Measurements from ENCODE around the gene CNTNAP2. TPM values are rescaled to one million over a fixed set of nuclear protein-coding genes. Genes with fewer than 3 reads are reported as not detected.

CNTNAP2 gene
- total and polyA plus RNA-seq, 2 of the 13 experiments (the other 11 are each of a cell fraction or from before 2014, with no cell fraction given): 0.40 to 0.42 TPM

DNA sequence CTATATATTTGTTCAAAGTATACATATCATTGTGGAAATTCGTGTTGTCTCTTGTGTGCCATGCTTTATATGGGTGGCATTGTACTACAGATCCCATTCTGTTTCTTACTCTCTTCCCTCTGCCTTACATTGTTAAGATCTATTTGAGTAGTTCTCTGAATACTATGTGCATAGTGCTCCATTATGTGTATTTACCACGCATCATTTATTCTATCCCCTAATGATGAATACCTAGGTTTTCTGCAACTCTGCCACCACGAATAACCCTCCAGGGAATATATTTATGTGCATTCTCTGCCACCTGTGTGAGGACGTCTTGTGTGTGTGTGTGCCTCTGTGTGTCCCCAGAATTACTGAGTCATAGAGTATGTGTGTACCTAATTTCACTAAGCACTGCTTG lies 2042.7 kb downstream of the CNTNAP2 start (continued):
- no peak for TF ChIP-seq CTCF (CRISPR knock-in tag; IDR thresholded peaks at IDR 0.05)

GRCh38 chr7:148161776-148162175 lies 2045.2 kb downstream of the CNTNAP2 start:
- no peak overlapping the region for H3K9ac ChIP-seq (ENCODE audit: insufficient read depth, low read depth, low read length)
- H3K9me3 ChIP-seq (ENCODE audit: low read length): no peaks in the 10 kb centered on the region
- BruUV-seq (replicated peaks): no TSS peak
- no peak for TF ChIP-seq ZNF605 (CRISPR knock-in tag; IDR thresholded peaks at IDR 0.05)
- no peak for TF ChIP-seq ELF4 (CRISPR knock-in tag; IDR thresholded peaks at IDR 0.05; ENCODE audit: borderline replicate concordance)
- TF ChIP-seq ATF7-NPFF (CRISPR knock-in tag; IDR thresholded peaks at IDR 0.05; ENCODE audit: low read depth): no peak
- no peak for TF ChIP-seq ZFP82 (CRISPR knock-in tag; IDR thresholded peaks at IDR 0.05; ENCODE audit: borderline replicate concordance)
- TF ChIP-seq SUZ12 (IDR thresholded peaks at IDR 0.05; ENCODE audit: low read depth, low read length): no peak
- no peak for TF ChIP-seq ZNF747 (CRISPR knock-in tag; IDR thresholded peaks at IDR 0.05; ENCODE audit: borderline replicate concordance)
- no peak for TF ChIP-seq ATF3 (CRISPR knock-in tag; IDR thresholded peaks at IDR 0.05)
- no peak for TF ChIP-seq ZNF589 (CRISPR knock-in tag; conservative IDR thresholded peaks at IDR 0.05)
- TF ChIP-seq HNF1B (CRISPR knock-in tag; IDR thresholded peaks at IDR 0.05): no peak
- no peak for TF ChIP-seq ZNF841 (CRISPR knock-in tag; IDR thresholded peaks at IDR 0.05; ENCODE audit: borderline replicate concordance)
- no peak for TF ChIP-seq CENPT (CRISPR knock-in tag; IDR thresholded peaks at IDR 0.05; ENCODE audit: low read depth)
- TF ChIP-seq PLRG1 (conservative IDR thresholded peaks at IDR 0.05): no peak
- TF ChIP-seq, protein P1, sequence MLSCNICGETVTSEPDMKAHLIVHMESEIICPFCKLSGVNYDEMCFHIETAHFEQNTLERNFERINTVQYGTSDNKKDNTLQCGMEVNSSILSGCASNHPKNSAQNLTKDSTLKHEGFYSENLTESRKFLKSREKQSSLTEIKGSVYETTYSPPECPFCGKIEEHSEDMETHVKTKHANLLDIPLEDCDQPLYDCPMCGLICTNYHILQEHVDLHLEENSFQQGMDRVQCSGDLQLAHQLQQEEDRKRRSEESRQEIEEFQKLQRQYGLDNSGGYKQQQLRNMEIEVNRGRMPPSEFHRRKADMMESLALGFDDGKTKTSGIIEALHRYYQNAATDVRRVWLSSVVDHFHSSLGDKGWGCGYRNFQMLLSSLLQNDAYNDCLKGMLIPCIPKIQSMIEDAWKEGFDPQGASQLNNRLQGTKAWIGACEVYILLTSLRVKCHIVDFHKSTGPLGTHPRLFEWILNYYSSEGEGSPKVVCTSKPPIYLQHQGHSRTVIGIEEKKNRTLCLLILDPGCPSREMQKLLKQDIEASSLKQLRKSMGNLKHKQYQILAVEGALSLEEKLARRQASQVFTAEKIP (CRISPR knock-in tag; IDR thresholded peaks at IDR 0.05; ENCODE audit: borderline replicate concordance): no peak
- TF ChIP-seq XRCC5 (optimal IDR thresholded peaks at IDR 0.05; ENCODE audit: low read length): no peak
- TF ChIP-seq RFX3 (CRISPR knock-in tag; IDR thresholded peaks at IDR 0.05): no peak
- no peak for TF ChIP-seq JUNB (CRISPR knock-in tag; IDR thresholded peaks at IDR 0.05; ENCODE audit: borderline replicate concordance)
- no peak for TF ChIP-seq SMAD1 (CRISPR knock-in tag; IDR thresholded peaks at IDR 0.05; ENCODE audit: borderline replicate concordance, low read depth)
- no peak for TF ChIP-seq NFIB (CRISPR knock-in tag; IDR thresholded peaks at IDR 0.05; ENCODE audit: borderline replicate concordance)

More at GRCh38 chr7:148161776-148162175, 2045.2 kb downstream of the CNTNAP2 start:
- H3K36me3 ChIP-seq (replicated peaks in 1 of 2; ENCODE audit: control insufficient read depth in 1 of 2, insufficient read depth in 2 of 2, low read length in 2 of 2): no peaks in the 10 kb centered on the region
- no peak overlapping the region for H3K4me3 ChIP-seq (replicated peaks in 1 of 3; ENCODE audit: insufficient read depth in 1 of 3, low read depth in 2 of 3, low read length in 3 of 3)
- no peak overlapping the region for H2AFZ ChIP-seq (ENCODE audit: low read length)
- no peak for DNase-seq (ENCODE audit: low spot score)
- FAIRE-seq: no peak
- no peak overlapping the region for H3K4me2 ChIP-seq (ENCODE audit: low read depth, low read length)
- H3K27me3 ChIP-seq (ENCODE audit: control insufficient read depth in 1 of 2, insufficient read depth in 2 of 2, low read length in 2 of 2): no peaks in the 10 kb centered on the region; a peak in 1 of 5 replicates
- intact Hi-C loops (cut with micrococcal nuclease; ENCODE audit: unreplicated experiment): no loop called here
- CTCF ChIA-PET (ENCODE audit: low intra/inter-chr PET ratio, low total read pairs): no interaction called here
- WGBS (ENCODE audit: low lambda C conversion rate): 21% methylated on average over 4 of the region's 4 CpGs
- H3K79me2 ChIP-seq (ENCODE audit: insufficient read depth, low read length): no peaks in the 10 kb centered on the region
- in situ Hi-C loops (cut with HindIII; ENCODE audit: extremely low pct_ligation_motif_present, low pct_unique_long_range_greater_than_20kb): no loop called here
- POLR2A ChIA-PET: no interaction called here
- ATAC-seq: no peak
- H3K4me1 ChIP-seq (ENCODE audit: insufficient read depth, low read length): no peaks in the 10 kb centered on the region
- H4K20me1 ChIP-seq (ENCODE audit: insufficient read depth, low read length): no peaks in the 10 kb centered on the region
- no peak overlapping the region for H3K27ac ChIP-seq (ENCODE audit: extremely low read length, insufficient read depth, low read length)
